ENCODE results near the gene EGLN1. TPM values are rescaled to one million over a fixed set of nuclear protein-coding genes. Genes with fewer than 3 reads are reported as not detected.

Gene EGLN1
- total and polyA plus RNA-seq, 2 of the 8 experiments (the other 6 are each of a cell fraction or from before 2014, with no cell fraction given): 4.0 to 6.4 TPM

DNA sequence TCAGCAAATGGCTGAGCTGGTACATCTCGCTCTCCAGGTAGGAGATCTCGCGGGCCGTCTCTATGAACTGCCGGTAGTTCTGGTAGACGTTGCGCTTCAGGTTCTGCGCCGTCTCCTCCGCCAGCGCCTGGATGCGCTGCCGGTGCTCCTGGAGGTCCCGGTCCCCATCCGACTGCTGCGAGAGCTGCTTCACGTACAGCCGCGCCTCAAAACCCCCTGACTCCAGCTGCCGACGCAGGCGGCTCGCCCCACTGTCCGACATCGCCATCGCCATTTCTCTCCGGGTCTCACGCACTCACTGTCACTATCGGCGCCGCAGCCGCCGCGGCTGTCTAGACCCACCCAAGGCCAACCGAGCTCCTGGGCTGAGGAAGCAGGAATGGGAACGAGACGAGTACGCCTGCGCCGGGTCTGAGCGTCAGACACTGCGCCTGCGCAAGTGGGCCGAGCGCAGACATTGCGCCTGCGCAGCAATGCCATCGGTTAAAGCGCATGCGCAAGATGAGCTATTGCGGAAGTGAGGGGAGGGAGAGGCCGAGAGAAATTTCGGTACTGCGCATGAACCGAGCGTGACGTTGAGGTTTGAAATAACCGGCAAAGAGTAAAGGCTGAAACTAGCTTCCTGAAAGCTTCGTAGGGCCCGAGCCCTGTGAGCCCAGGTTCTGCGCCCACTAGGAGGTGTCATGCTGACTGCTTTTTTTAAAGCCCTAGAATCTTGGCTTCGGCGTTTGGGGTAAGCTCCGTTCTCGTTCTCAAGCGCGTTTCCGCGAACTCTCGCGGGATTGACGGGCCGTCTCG lies 84.4 kb downstream of the EGLN1 start, which contains the start of gene EXOC8 (continued):
- TF ChIP-seq, protein P1, sequence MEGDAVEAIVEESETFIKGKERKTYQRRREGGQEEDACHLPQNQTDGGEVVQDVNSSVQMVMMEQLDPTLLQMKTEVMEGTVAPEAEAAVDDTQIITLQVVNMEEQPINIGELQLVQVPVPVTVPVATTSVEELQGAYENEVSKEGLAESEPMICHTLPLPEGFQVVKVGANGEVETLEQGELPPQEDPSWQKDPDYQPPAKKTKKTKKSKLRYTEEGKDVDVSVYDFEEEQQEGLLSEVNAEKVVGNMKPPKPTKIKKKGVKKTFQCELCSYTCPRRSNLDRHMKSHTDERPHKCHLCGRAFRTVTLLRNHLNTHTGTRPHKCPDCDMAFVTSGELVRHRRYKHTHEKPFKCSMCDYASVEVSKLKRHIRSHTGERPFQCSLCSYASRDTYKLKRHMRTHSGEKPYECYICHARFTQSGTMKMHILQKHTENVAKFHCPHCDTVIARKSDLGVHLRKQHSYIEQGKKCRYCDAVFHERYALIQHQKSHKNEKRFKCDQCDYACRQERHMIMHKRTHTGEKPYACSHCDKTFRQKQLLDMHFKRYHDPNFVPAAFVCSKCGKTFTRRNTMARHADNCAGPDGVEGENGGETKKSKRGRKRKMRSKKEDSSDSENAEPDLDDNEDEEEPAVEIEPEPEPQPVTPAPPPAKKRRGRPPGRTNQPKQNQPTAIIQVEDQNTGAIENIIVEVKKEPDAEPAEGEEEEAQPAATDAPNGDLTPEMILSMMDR (IDR thresholded peaks at IDR 0.05; ENCODE audit: control extremely low read depth in 1 of 3, insufficient read depth in 1 of 3, low read depth in 1 of 3, low read length in 3 of 3): peak in 1 of 3 experiments; percentile 8; a peak in 1 of 4 replicates
- TF ChIP-seq CEBPB (IDR thresholded peaks at IDR 0.05; ENCODE audit: low read depth, low read length) (peak; percentile 4; the same call in 1 of the 2 replicates), BRCA1 (IDR thresholded peaks at IDR 0.05; ENCODE audit: low read depth, low read length) (peak; percentile 94), PHF8 (conservative IDR thresholded peaks at IDR 0.05; ENCODE audit: low read depth, low read length) (peak; percentile 68), TEAD4 (IDR thresholded peaks at IDR 0.05; ENCODE audit: low read depth, low read length) (no peak), RBBP5 (IDR thresholded peaks at IDR 0.05; ENCODE audit: borderline replicate concordance, low read depth, low read length) (peak; percentile 72; the same call in 1 of the 2 replicates), BCL11A (IDR thresholded peaks at IDR 0.05; ENCODE audit: low read depth in 2 of 2, low read length in 2 of 2) (no peak), TBP (IDR thresholded peaks at IDR 0.05; ENCODE audit: low read depth, low read length) (peak; percentile 64), SP2 (IDR thresholded peaks at IDR 0.05; ENCODE audit: low read length) (no peak), CHD2 (IDR thresholded peaks at IDR 0.05; ENCODE audit: low read length) (peak; percentile 99), BACH1 (IDR thresholded peaks at IDR 0.05; ENCODE audit: low read length) (no peak), KDM1A (IDR thresholded peaks at IDR 0.05; ENCODE audit: borderline replicate concordance, low read length) (no peak), TAF7 (optimal IDR thresholded peaks at IDR 0.05; ENCODE audit: borderline replicate concordance, low read depth, low read length) (peak; percentile 88), SAP30 (IDR thresholded peaks at IDR 0.05; ENCODE audit: insufficient read depth, insufficient replicate concordance, low read length) (peak; percentile 91), KDM4A (IDR thresholded peaks at IDR 0.05; ENCODE audit: low read depth, low read length, severe bottlenecking) (peak; percentile 83), MAFK (IDR thresholded peaks at IDR 0.05; ENCODE audit: low read depth, low read length) (peak; percentile 81; the same call in 1 of the 2 replicates), JUND (IDR thresholded peaks at IDR 0.05; ENCODE audit: low read length) (no peak), TAF1 (IDR thresholded peaks at IDR 0.05; ENCODE audit: low read depth, low read length) (peak; percentile 88), CREB1 (IDR thresholded peaks at IDR 0.05) (peak; percentile 69), POLR2AphosphoS5 (IDR thresholded peaks at IDR 0.05; ENCODE audit: low read depth, low read length) (peak; percentile 76; the same call in 1 of the 2 replicates)
- TF ChIP-seq, protein P2, sequence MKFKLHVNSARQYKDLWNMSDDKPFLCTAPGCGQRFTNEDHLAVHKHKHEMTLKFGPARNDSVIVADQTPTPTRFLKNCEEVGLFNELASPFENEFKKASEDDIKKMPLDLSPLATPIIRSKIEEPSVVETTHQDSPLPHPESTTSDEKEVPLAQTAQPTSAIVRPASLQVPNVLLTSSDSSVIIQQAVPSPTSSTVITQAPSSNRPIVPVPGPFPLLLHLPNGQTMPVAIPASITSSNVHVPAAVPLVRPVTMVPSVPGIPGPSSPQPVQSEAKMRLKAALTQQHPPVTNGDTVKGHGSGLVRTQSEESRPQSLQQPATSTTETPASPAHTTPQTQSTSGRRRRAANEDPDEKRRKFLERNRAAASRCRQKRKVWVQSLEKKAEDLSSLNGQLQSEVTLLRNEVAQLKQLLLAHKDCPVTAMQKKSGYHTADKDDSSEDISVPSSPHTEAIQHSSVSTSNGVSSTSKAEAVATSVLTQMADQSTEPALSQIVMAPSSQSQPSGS (IDR thresholded peaks at IDR 0.05; ENCODE audit: low read length): 0 out of 2 replicates have a peak, but pooled peaks have one; percentile 48

All from H1 (cell line).